ENCODE data around the gene TMEM201. TPM values are rescaled to one million over a fixed set of nuclear protein-coding genes. Genes with fewer than 3 reads are reported as not detected.
A peak's percentile ranks its signal among the peaks of the same experiment; 100 is the strongest.

TMEM201 gene
- total and polyA plus RNA-seq, 9 of the 15 experiments (the other 6 are each of a cell fraction or from before 2014, with no cell fraction given): 0.42 to 51.3 (median 7.4) TPM

DNA sequence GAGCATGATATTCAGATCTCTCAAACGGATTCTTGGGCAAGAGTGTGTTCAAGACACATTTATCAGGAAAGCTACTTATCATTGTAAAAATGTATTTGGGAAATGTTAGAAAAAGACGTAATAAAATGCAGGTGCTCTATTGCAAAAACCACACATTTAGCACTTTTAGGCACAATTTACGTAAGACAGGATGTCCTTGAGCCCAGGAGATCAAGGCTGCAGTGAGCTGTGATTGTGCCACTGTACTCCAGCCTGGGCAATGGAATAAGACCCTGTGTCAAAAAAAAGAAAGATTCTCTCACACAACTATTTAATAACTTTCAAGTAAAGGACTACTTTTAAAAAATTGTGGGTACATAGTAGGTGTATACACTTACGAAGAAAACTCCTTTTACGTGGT, 31.1 kb upstream of the TMEM201 start:
- no peak overlapping the region for H2AFZ ChIP-seq (ENCODE audit: low read depth, low read length)
- H3K4me2 ChIP-seq (ENCODE audit: insufficient read depth, low read length): no peak overlapping the region
- H3K27me3 ChIP-seq (ENCODE audit: control insufficient read depth in 2 of 2, insufficient read depth in 2 of 2, low read length in 2 of 2): no peaks in the 10 kb centered on the region
- no peaks in the 10 kb centered on the region; the same call in 1 of the 2 replicates for H4K20me1 ChIP-seq (replicated peaks; ENCODE audit: control insufficient read depth, insufficient read depth, low read length)
- DNase-seq (ENCODE audit: extremely low read depth in 1 of 4, low spot score in 3 of 4) (no peak), FAIRE-seq (no peak), ATAC-seq (no peak)
- H3K9ac ChIP-seq (ENCODE audit: insufficient read depth in 1 of 2, low read depth in 2 of 2, low read length in 2 of 2): no peak overlapping the region
- H3K4me1 ChIP-seq (replicated peaks in 1 of 2; ENCODE audit: control insufficient read depth in 2 of 2, insufficient read depth in 2 of 2, low read length in 2 of 2): peaks cover 3 to 8% of the 10 kb centered on the region in 2 experiments; a peak in 2 of 5 replicates
- WGBS (ENCODE audit: insufficient coverage, low coverage, missing lambda C conversion rate): 85% methylated on average over 5 of the region's 5 CpGs
- H3K79me2 ChIP-seq (ENCODE audit: control insufficient read depth, insufficient read depth, low read length): peaks cover 37% of the 10 kb centered on the region
- H3K36me3 ChIP-seq (ENCODE audit: control insufficient read depth, insufficient read depth, low read length): peaks cover 79% of the 10 kb centered on the region
- no peak overlapping the region for H3K27ac ChIP-seq (ENCODE audit: extremely low read depth, low read depth, low read length)
- no peaks in the 10 kb centered on the region for H3K9me3 ChIP-seq (replicated peaks; ENCODE audit: control insufficient read depth, insufficient read depth, low read depth, low read length)
- intact Hi-C loops (cut with micrococcal nuclease): no loop called here
- TF ChIP-seq SFPQ (IDR thresholded peaks at IDR 0.05; ENCODE audit: low read depth, low read length) (no peak), ZKSCAN8 (CRISPR knock-in tag; IDR thresholded peaks at IDR 0.05) (no peak), MED1 (CRISPR knock-in tag; IDR thresholded peaks at IDR 0.05; ENCODE audit: borderline replicate concordance) (no peak)
- TF ChIP-seq, protein P1, sequence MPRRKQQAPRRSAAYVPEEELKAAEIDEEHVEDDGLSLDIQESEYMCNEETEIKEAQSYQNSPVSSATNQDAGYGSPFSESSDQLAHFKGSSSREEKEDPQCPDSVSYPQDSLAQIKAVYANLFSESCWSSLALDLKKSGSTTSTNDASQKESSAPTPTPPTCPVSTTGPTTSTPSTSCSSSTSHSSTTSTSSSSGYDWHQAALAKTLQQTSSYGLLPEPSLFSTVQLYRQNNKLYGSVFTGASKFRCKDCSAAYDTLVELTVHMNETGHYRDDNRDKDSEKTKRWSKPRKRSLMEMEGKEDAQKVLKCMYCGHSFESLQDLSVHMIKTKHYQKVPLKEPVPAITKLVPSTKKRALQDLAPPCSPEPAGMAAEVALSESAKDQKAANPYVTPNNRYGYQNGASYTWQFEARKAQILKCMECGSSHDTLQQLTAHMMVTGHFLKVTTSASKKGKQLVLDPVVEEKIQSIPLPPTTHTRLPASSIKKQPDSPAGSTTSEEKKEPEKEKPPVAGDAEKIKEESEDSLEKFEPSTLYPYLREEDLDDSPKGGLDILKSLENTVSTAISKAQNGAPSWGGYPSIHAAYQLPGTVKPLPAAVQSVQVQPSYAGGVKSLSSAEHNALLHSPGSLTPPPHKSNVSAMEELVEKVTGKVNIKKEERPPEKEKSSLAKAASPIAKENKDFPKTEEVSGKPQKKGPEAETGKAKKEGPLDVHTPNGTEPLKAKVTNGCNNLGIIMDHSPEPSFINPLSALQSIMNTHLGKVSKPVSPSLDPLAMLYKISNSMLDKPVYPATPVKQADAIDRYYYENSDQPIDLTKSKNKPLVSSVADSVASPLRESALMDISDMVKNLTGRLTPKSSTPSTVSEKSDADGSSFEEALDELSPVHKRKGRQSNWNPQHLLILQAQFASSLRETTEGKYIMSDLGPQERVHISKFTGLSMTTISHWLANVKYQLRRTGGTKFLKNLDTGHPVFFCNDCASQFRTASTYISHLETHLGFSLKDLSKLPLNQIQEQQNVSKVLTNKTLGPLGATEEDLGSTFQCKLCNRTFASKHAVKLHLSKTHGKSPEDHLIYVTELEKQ (CRISPR knock-in tag; IDR thresholded peaks at IDR 0.05): no peak
- TF ChIP-seq, protein P2, sequence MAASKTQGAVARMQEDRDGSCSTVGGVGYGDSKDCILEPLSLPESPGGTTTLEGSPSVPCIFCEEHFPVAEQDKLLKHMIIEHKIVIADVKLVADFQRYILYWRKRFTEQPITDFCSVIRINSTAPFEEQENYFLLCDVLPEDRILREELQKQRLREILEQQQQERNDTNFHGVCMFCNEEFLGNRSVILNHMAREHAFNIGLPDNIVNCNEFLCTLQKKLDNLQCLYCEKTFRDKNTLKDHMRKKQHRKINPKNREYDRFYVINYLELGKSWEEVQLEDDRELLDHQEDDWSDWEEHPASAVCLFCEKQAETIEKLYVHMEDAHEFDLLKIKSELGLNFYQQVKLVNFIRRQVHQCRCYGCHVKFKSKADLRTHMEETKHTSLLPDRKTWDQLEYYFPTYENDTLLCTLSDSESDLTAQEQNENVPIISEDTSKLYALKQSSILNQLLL (CRISPR knock-in tag; IDR thresholded peaks at IDR 0.05; ENCODE audit: borderline replicate concordance): 0 out of 2 replicates have a peak, but pooled peaks have one; percentile 25
- TF ChIP-seq, protein P3, sequence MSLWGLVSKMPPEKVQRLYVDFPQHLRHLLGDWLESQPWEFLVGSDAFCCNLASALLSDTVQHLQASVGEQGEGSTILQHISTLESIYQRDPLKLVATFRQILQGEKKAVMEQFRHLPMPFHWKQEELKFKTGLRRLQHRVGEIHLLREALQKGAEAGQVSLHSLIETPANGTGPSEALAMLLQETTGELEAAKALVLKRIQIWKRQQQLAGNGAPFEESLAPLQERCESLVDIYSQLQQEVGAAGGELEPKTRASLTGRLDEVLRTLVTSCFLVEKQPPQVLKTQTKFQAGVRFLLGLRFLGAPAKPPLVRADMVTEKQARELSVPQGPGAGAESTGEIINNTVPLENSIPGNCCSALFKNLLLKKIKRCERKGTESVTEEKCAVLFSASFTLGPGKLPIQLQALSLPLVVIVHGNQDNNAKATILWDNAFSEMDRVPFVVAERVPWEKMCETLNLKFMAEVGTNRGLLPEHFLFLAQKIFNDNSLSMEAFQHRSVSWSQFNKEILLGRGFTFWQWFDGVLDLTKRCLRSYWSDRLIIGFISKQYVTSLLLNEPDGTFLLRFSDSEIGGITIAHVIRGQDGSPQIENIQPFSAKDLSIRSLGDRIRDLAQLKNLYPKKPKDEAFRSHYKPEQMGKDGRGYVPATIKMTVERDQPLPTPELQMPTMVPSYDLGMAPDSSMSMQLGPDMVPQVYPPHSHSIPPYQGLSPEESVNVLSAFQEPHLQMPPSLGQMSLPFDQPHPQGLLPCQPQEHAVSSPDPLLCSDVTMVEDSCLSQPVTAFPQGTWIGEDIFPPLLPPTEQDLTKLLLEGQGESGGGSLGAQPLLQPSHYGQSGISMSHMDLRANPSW (CRISPR knock-in tag; IDR thresholded peaks at IDR 0.05): no peak
- in situ Hi-C loops (cut with MboI): no loop called here
- H3K9me1 ChIP-seq (ENCODE audit: control insufficient read depth, insufficient read depth, low read length): no peaks in the 10 kb centered on the region
- BruUV-seq (replicated peaks): no TSS peak
- CTCF ChIA-PET (ENCODE audit: low intra/inter-chr PET ratio): interaction anchor here (0.8 kb wide), 1 partner anchor 63 kb away, joined by 4 read pairs; no protein-coding TSS in a partner anchor
- H3K4me3 ChIP-seq: no peak overlapping the region
- POLR2A ChIA-PET: interaction anchor here (0.7 to 1.8 kb wide), 7 partner anchors 9 to 20 kb away, joined by 3 to 8 read pairs (median 4); partner anchors contain the start of gene SLC25A33

Data from K562 (cell line).